ENCODE data around the gene ACRV1.
"Not testable (repeated sequence)": the region's sequence is repeated elsewhere in the genome, so short reads cannot be mapped to it uniquely, and the experiment has no call there.

ACRV1 gene, protein sequence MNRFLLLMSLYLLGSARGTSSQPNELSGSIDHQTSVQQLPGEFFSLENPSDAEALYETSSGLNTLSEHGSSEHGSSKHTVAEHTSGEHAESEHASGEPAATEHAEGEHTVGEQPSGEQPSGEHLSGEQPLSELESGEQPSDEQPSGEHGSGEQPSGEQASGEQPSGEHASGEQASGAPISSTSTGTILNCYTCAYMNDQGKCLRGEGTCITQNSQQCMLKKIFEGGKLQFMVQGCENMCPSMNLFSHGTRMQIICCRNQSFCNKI

DNA sequence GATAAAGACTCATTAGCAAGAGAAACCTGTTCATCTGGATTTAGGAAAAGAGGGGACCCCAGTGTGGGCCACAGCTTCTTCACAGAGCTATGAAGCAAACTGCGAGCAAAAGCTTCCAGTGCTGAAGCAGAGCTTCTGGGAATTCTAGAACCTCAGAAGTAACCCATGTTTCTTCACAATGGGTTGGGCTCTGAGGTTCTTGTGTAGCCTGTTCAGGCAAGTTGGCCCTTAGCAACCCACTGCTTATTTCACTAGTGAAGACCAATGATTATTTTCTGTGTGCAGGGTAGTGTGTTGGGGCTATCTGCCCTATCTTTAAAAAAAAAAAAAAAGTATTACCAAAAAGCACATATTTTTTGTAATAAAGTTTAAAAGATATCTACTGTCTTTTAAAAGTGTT lies at the start of gene ACRV1:
Gene ACRV1, minus strand, starts transcription at position 101 of the 400 bp plus-strand sequence. Its CDS starts 67 bp downstream, at position 34.
- DNase-seq = no peak

DNA sequence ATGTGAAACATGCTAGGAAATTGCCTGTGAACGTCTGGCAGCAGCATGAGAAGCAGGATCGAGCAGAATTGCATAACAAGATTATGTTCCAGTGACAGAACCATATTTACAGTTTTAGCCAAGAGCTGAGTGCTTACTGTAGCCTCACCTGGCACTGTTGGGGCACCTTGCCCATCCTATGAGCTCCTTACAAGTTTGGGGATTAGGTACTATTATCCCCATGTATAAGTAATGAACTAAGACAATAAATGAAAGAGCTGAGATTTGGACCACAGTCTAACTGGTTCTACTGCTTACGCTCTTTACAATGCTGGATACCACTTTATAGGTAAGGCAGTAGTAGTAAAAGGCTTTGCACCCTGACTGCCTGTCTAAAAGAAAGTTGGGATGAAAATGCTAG lies 48.3 kb upstream of the ACRV1 start:
- DNase-seq = no peak

DNA sequence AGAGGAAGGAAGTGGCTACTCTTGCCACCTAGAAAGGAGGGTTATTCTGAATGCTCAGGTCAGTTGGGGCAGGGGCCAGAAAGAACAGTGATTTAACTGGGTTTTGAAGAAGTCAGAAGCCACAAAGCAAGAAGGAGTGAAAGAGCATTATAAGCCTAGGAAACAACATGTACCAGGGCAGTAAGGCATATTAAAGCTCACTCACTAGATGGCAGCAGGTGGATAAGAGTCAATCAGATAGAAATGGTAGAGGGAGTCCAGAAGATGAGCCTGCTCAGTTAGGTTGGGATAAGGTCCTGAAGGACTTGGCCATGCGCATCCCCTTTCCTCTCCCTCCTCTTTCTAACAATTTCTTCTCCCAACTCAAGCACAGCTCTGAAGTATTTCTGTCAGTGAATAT lies 43.5 kb upstream of the ACRV1 start:
- DNase-seq = peak; percentile 19

DNA sequence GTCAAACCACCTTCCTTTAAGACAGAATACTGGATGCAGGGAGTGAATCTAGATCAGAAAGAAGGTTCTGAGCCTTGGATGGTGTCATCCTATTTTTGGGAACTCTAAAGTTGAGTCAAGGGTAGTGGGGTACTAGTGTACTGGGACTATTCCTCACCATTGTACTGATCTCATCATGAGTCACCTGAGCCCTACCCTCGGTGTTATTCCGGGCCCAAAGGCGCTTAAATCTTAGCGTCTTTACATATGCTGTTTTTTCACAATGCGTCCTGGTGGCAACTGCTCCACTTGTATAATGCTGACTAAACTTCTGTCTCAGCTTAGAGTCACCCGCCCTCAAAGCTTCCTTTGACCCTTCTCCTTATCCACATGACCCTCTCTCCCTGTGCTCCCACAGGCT lies 40.1 kb upstream of the ACRV1 start:
- DNase-seq = no peak

DNA sequence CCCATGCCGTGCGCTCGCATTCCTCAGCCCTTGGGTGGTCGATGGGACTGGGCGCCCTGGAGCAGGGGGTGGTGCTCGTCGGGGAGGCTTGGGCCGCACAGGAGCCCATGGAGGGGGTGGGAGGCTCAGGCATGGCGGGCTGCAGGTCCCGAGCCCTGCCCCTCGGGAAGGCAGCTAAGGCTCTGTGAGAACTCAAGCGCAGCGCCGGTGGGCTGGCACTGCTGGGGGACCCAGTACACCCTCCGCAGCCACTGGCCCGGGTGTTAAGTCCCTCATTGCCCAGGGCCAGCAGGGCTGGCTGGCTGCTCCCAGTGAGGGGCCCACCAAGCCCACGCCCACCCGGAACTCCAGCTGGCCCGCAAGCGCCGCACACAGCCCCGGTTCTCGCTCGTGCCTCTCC lies 24.0 kb upstream of the ACRV1 start:
- DNase-seq = not testable (repeated sequence)

DNA sequence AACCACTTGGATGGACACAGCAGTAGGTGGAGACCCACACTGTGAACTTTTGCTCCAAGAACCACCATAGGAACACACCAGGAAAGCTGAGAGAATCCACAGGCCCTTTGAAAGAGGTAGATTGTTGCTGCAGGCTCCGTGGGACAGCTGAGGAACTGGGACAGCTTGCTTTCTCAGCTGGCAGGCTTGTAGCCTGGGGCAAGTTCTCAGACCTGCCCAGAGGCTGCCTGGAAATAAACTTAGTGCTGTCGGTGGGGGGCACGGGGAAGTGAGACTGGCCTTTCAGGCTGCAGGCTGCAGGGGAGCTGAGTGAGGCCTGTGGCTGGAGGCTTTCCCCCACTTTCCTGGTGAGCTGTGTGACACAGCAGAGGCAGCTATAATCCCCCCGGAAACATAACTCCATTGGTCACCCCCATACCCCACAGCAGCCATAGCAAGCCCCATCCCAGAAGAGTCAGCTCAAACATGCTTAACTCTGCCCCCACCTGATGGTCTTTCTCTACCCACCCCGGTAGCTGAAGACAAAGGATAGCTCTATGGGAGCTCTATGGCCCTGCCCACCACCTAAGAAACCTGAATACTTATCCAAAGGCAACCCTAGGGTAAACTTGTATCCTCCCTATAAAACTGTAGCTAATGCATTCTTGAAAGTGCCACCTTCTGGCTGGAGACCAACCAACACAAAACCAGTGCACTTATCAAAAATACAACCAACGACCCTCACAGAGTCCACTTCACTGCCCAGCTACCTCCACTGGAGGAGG lies 21.4 kb upstream of the ACRV1 start:
- no peak for DNase-seq

DNA sequence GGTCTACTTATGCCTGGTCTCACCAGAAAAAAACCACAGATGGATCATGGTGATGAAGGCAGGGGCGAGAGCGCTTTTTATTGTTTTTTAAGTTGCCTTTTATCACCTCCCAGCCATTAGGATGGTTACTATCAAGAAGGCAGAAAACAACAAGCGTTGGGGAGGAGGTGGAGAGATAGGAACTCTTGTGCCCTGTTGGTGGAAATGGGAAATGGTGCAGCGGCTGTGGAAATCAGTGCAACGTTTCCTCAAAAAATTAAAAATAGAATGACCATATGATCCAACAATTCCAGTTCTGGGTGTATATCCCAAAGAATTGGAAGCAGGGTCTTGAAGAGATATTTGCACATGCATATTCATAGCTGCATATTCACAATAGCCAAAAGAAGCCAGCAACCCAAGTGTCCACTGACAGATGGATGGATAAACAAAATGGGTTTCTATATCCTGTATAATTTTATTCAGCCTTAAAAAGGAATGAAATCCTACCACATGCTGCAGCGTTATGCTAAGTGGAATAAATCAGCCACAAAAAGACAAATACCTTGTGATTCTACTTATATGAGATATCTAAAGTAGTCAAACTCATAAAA lies 20.5 kb upstream of the ACRV1 start:
- no peak for DNase-seq

DNA sequence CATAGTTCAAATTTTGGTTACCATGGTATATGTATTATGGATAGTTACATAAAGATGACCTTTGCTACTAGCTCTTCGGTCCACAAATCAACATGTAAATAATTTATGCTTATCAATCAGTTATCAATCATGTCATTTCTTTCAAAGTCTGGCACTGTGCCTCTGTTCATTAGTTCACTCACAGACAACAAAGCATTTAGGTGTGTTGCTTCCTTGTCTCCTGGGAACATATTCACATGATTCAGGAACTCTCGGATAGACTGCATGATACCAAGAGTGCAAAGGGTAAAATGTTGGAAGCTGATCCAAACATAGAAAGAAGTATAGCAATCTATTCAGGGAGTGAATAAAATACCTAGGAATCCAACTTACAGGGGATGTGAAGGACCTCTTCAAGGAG lies 14.3 kb upstream of the ACRV1 start:
- DNase-seq = no peak

DNA sequence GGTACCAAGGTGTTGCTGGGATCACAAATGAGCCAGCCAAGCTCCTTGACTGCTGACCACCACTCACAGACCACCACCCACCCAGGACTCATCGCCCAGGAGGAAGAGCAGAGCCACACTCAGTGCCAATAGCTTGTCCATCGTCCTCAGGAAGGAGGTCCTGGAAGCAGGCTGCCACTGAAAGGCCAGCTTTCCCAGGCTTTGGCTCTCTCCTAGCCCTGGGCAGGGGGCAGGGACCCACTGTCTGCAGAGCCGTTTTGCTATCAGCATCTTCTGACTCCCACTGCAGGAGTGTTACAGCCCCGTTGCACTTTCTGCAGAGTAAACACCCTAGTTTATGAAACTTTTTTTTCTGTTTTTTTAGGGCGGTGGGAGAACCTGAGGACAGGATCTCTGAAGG lies 12.2 kb upstream of the ACRV1 start:
- no peak for DNase-seq

DNA sequence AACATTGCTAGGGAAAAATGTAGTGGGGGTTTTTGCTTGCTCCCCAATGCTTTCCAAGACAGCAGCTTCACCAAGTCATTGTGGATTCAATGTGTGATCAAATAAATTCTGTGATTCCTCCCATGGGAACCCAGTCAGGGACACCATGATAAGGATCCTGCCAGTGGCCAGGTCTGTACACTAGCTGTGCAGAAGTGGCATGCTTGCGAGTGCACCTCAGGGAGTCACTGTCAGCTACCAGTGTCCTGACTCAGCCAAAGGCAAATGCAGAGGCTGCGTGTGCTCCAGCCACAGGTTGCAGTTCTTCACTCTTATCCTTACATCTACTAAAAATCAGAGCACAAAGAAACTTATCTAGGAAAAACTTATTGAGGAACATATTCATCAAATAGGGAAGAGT lies 9.4 kb upstream of the ACRV1 start:
- no peak for DNase-seq

DNA sequence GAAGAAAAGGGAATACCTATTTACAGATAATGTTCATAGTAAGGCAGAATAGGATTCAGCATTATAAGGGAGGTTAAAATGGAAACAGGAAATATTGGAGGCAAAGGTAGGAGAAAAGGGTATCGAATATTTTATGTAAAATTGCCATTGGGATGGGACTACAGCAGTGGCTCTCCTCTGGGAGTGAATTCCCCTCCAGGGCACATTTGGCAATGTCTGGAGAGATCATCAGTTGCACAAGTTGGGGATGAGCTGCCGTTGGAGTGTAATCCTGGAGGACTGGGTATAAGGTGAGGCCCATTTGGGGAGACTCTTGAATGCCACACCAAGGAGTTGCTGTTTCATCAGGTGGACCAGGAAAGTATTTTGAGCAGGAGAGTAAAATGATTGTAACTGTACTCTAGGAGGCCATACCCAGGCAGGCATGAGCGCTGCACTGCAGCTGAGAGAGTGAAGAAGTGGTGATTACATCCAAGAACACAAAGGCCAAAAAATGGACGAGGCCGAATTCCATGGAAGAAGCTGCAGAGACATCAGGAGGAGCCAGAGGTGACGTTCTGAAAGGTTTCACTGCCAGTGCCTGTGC lies 8.7 kb upstream of the ACRV1 start:
- no peak for DNase-seq

DNA sequence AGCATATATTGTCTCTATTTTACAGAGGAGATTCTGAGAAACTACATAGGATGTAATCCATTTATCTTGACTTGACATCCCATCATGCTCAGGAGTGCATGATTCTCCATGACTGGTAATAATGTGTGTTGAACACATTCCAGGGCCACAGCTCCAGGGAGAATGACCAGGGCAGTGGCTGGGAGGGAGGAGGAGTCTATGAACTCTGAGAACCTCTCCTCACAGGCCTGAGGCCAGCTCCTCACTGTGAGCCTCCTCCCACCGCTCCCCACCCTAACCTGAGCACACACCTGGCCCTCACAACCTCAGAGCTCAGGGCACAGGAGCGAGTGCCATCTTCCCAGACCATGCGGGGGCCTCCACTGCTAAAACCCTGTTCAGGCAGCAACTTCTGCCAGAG lies 8.0 kb upstream of the ACRV1 start:
- DNase-seq = no peak

DNA sequence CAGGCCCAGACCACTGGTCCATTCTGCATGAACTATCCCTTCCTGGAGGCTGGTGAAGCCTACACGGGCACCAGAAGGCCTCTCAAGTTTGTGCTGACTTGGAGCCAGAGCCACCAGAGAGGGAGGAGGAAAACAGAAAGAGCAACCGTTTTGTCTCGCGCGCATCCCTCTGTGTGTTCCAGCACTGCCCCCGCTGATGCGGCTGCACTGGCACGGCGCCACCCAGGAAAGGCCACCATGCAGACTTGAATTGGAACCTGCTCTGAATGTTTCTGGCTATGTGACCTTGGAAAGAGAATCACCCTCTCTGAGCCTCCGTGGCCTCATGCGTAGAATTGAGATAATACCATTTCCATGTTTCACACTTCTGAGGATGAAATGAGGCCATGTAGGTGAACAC lies 7.4 kb upstream of the ACRV1 start:
- no peak for DNase-seq

DNA sequence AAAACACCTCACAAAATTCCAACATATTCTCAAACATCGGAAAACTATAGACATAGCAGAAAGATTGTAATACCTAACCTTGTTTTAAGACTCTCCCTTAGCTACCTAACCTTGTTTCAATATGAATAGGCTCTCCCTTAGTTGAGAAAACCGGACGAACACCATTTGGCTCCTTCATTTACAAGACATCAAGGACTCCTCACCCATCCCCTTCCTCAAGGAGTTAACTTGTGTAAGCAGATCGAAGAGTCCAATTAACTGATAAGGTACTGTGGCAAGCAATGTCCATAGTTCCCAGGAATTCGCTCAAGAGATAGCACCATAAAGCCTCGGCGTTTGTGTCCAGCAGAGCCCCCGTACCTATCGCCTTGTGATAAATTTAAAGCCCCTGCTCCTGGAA lies 4.6 kb upstream of the ACRV1 start:
- no peak for DNase-seq

DNA sequence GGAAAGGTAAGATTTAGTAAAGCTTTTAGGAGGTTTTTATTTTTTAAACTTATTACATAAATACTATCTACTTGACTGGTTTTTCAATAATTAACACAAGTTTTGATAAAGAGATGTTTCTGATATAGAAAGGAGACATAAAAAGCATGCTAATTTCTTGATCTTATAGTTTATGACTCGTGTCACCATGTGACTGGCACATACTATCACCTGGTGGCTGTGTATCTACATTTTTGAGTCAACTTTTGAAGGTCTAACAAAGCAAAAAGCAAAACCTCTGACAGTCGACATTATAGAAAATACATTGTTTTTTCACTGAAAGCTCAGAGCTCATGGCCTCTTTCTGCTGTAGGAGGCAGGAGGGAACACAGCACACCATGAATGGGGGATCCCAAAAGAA lies 810 bp downstream of the ACRV1 start:
- DNase-seq = no peak

DNA sequence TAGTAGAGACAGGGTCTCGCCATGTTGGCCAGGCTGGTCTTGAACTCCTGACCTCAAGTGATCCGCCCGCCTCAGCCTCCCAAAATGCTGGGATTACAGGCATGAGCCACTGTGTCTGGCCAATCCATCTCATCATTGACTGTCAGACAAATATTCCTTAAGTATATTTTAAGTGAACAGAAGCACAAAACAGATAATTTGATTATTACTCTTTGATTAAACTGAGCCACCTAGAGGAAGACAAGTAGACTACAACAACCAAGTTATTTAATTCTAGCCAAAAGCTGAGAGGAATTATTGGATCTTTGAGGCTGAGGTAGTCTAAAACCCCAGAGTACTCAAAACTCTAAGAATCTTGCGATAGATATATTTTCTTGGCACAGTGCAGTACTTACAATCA lies 1.2 kb downstream of the ACRV1 start:
- DNase-seq = no peak

DNA sequence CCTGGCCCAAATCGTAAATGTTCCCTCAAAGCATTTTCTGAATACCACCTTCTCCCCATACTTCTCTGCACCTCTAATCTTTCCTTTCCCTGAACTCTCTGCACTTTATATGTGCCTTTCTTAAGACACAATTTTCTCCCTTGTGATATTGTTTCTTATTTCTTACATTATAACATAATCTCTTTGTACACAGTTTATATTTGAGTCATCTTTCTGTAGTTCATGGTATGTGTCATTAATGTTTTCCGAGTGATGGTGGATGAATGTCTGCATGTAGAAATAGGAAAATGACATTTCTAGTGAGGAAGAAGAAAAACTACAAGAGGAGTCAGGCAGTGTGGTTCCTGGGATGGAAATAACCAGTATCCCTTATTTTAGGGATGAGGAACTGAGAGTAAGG lies 5.5 kb downstream of the ACRV1 start:
- no peak for DNase-seq

DNA sequence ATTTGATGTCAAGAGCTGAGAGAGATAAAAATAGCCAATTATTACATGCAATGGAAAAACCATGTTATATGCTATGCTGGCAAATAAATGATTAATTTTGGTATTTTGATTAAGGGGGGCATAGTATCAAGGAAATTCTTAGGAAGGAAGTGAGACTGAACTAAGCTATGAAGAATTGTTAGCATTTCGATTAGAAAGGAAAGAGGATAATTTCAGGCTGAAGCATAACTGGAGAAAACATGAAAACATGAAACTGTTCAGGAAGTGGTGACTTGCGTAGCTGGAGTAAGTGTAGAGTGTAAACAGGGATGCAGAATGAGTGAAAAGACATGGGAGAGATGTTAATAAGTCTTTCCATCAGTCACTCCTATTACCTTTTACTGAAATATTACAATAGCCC lies 6.4 kb downstream of the ACRV1 start:
- DNase-seq = no peak

DNA sequence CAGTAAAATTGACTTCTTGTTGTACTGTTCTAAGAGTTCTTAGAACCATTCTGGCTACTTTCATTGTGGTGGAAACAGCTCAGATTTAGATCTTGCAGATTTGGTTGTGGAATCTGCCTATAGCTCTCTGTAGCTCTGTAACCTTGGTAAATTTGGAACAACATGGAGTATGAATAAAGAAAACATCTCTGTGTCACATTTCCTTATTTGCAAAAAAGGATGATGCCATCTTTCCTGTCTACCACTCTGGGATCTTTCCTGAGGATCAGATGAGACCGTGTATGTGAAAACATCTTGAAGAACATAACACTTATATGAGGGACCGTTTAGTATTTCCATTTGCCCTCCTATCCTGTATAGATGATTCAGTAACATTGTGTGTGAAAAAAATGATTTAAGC lies 9.1 kb downstream of the ACRV1 start:
- no peak for DNase-seq

DNA sequence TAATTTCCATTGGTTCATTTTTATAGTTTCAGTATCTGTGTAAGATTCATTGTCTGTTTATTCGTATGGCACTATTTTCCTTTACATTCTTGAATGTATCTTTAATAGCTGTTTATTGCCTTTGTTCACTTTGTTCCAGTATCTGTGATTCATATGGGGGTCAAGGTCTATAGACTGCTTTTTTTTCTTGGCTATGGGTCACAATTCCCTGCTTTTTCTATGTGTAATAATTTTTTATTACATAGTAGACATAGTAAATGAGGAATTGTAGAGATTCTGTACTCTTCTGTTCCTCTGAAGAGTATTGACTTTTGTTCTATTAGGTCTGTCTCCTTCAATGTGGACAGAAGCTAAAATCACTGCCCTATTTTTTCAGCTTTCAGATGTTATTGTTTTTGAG lies 10.5 kb downstream of the ACRV1 start:
- DNase-seq = no peak

DNA sequence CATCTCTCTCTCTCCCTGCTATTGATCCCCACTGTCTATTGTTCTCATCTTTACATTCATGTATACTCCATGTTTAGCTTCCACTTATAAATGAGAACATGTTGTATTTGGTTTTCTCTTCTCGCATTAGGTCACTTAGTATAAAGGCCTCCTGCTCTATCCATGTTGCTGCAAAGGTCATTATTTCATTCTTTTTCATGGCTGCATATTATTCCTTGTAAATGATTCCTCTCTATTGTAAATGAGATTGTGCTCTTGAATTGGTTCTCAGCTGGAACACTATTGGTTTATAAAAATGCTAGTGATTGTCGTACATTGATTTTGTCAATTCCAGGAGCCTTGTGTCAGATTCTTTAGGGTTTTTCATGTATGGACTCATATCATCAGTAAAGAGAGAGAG lies 13.5 kb downstream of the ACRV1 start:
- no peak for DNase-seq

DNA sequence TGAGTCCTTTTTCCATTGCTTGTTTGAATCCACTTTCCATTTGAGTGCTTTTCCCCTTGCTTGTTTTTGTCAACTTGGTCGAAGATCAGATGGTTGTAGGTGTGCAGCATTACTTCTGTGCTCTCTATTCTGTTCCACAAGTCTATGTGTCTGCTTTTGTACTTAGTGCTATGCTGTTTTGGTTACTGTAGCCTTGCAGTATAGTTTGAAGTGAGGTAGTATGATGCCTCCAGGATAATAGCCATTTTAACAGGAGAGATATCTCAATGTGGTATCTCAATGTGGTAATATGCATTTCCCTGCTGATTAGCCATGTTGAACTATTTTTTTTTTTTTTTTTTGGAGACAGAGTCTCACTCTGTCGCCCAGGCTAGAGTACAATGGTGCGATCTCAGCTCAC lies 16.7 kb downstream of the ACRV1 start:
- DNase-seq = no peak

DNA sequence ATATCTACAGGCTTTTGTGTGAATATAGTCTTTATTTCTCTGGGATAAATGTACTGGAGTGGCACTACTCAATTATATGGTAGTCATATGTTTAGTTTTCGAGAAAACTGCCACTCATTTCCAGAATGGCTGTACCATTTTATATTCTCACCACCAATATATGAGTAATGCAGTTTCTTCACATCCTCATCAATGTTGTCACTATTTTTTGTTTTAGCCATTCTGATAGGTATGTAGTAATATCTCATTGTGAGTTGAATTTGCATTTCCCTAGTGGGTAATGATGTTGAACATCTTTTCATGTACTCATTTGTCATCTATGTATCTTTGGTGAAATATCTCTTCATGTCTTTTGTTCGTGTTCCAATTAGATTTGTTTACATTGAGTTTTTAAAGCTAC lies 18.0 kb downstream of the ACRV1 start:
- peak; percentile 54 for DNase-seq

All from DMS153 (cell line).